Loucy (cell line): ENCODE measurements around the gene JPH3.

Experiments
- CTCF ChIP-seq: fragments of 200-600 bp; sonication (generic); conservative IDR thresholded peaks from 2 replicates; pipeline ENCODE4 v1.5.1; 2014; ENCODE audit warnings: mild to moderate bottlenecking, antibody characterized with exemption, low read length
- EZH2phosphoT487 ChIP-seq: fragments of 200-600 bp; IDR thresholded peaks from 2 replicates; pipeline ENCODE4 v1.6.1; 2018; ENCODE audit warnings: antibody characterized with exemption, mild to moderate bottlenecking, moderate library complexity, borderline replicate concordance

GRCh38 chr16:87736008-87736382 lies 133.7 kb downstream of the JPH3 start:
- no peak for TF ChIP-seq CTCF
- no peak for TF ChIP-seq EZH2phosphoT487
